Embryonic facial prominence (tissue), 1 donor: ENCODE results near the gene CHCHD3.

Source experiments
- DNase-seq: peaks from one replicate; pipeline ENCODE4 v3.0.0-alpha.2; 2016; ENCODE audit errors: extremely low spot score

CHCHD3 gene

GRCh38 chr7:132776048-132776620 lies 305.8 kb downstream of the CHCHD3 start:
- no peak for DNase-seq

DNA sequence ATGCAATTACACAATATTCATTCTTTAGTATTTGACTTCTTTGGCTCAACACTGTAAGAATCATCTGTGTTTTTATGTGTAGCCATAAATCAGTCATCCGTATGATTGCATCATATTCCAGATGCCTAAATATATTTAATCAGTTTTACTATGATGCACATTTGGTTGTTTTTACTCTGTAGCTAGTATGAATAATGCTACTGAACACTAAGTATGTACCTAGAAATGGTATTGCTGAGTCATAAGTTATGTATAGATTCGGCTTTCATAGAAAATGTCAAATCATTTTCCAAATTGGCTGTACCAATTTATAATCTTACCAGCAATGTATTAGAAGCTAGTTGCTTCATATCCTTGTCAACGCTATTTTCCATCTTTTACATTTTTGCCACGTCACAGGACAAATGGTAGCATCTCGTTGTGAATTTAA lies 308.3 kb downstream of the CHCHD3 start:
- no peak for DNase-seq

DNA sequence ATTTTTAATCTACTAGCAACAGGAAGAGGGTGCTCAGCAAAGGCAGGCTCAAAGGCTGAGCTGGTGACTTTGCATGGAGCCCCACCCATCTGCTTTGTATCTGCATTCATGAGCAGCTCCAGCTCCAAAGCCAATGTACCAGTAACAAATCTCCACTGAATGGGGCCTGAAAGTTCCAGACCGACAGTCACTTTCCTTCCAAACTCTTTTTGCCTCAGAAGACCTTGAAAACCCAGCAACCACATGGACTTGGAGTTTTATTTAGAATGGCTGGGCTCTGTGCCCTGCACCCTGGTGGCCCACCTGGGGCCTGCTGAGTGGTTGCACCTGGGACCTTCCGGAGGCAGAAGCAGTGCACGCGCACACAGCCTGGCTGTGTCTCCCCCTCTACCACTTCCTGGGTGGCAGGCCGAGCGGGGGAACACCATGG lies 310.6 kb downstream of the CHCHD3 start:
- no peak for DNase-seq

- no peak for DNase-seq
Observed at GRCh38 chr7:132770055-132770454, 311.8 kb downstream of the CHCHD3 start.

- no peak for DNase-seq
Observed at GRCh38 chr7:132769280-132769679, 312.6 kb downstream of the CHCHD3 start.

- no peak for DNase-seq
Observed at GRCh38 chr7:132768099-132768498, 313.8 kb downstream of the CHCHD3 start.

DNA sequence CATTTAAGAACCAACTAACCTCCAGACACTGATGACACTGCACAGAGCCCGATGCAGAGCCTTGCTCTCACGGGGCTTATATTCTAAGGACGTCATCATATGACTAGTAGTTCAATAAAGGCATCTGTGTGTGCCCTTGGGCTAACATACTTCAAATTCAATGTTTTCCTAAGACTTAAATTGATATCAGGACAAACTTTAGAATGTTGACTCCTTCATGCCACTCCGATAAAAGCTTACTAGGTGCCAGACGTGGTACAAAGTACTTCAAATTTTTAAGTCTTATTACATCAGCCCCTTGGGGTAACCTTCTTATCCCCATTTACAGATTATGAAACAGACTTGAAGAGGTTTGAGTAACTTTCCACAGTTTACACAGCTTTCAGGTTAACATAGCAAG lies 314.5 kb downstream of the CHCHD3 start:
- DNase-seq: no peak

- DNase-seq: no peak
Observed at GRCh38 chr7:132766660-132767059, 315.2 kb downstream of the CHCHD3 start.

DNA sequence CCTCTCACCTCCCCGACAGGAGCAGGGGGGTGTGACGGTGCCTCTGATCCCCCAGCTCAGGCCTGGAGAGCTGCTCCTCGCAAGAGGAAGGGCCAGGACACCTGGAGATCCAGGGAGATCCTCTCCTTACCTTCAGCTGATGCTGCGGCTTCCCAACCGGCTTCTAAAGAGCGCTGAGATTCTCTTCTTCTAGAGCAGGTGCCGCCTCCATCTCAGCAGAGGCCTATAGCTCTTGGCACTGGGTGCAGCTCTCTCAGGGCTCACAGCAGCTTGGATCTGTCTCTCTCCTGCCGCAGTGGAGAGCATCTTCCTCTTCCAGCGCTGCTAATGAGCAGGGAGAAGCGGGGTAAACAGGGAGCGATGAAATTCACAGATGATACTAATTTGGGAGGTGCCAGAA lies 316.0 kb downstream of the CHCHD3 start:
- no peak for DNase-seq

GRCh38 chr7:132764762-132765161 lies 317.1 kb downstream of the CHCHD3 start:
- no peak for DNase-seq

DNA sequence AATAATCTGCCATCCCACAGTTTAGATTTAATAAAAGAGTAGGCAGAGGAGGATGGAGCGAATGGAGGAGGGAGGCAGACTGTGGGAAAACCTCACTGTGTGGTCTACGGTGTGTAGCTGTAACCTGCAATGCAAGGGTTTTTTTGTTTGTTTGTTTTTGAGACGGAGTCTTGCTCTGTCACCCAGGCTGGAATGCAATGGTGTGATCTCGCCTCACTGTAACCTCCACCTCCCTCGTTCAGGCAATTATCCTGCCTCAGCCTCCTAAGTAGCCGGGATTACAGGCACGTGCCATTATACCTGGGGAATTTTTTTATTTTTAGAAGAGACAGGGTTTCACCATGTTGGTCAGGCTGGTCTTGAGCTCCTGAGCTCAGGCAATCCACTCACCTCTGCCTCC lies 321.0 kb downstream of the CHCHD3 start:
- DNase-seq: no peak

GRCh38 chr7:132760244-132760623 lies 321.7 kb downstream of the CHCHD3 start:
- DNase-seq: no peak

GRCh38 chr7:132759482-132760243 lies 322.2 kb downstream of the CHCHD3 start:
- no peak for DNase-seq

GRCh38 chr7:132758986-132759385 lies 322.9 kb downstream of the CHCHD3 start:
- no peak for DNase-seq

GRCh38 chr7:132757783-132758182 lies 324.1 kb downstream of the CHCHD3 start:
- DNase-seq: no peak

GRCh38 chr7:132756484-132756990 lies 325.4 kb downstream of the CHCHD3 start:
- no peak for DNase-seq

DNA sequence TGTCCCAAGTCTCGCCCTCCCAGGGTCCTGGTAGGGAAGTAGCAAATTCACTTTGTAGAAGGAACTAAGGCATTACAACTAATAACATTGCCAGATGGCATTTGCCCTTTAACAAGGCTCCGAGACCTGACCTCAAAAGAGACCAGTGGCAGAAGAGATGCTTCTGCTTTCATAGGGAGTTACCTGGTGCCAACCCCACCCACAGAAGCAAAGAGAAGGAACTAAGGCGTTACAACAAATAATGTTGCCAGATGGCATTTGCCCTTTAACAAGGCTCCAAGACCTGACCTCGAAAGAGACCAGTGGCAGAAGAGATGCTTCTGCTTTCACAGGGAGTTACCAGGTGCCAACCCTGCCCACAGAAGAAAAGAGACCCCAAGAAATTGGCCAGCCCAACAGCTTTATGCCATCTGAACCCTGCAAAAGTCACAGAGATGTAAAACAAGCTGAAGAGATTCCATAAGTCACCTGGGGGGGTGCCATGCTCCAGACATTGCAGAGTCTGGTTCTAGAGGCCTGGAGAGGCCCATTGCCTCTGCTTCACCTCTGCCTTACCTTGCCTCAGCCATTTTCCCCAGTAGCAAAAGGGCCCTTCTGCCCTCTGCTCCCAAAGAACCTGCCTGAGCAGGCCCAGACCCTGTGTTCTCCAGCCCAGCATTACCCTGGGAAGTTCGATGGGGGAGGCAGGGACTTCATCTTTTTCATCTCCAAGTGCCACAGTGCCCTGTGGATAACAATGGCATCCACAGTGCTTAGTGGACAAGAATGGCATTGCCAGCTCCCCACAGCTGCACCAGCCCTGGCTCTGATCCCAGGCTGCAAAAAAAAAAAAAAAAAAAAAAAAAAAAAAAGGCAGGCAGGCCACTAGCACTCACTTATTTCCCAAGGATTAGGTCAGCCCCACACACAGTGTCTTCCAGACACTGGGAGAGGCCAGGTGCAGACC lies 326.1 kb downstream of the CHCHD3 start:
- no peak for DNase-seq

- no peak for DNase-seq
Observed at GRCh38 chr7:132752431-132752830, 329.5 kb downstream of the CHCHD3 start.

DNA sequence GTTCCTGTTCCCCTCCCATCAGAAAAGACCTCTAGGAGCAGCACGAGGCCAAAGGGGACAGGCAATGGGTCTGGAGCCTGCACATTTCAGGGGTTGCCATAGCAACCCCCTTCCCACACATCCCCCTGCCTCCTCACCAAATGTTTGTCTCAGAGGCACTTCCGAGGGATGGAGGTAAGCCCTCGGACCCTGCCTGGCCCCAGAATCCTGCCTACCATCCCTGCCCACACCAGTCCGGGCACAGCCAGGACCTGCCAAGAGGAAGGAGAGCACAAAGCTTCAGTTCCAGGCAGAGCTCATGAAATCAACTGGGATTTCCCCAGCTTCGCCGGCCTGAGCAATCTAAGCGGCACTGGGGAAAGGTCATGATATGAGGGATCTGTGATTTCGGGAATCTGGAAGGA lies 330.6 kb downstream of the CHCHD3 start:
- no peak for DNase-seq

GRCh38 chr7:132750530-132751217 lies 331.2 kb downstream of the CHCHD3 start:
- DNase-seq: no peak

GRCh38 chr7:132750096-132750495 lies 331.8 kb downstream of the CHCHD3 start:
- DNase-seq: no peak

DNA sequence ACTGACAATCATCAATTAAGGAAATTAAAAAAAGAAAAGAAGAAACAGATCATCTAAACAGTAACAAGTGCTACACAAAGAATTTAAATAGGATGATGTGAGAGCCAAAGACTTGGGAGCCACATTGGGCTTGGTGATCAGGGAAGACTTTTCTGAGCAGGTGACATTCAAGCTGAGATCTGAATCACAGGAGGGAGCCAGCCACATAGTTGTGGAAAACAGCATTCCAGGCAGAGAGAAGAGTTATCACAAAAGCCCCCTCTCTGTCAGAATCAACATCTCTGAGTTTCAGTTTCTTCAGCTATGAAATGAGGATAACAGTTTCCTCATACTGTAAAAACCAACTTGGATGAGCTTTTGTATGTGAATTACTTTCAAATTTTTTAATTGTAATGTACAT lies 336.4 kb downstream of the CHCHD3 start:
- DNase-seq: no peak
